K562 (cell line): ENCODE data around the gene RARRES2. TPM values are rescaled to one million over a fixed set of nuclear protein-coding genes. Genes with fewer than 3 reads are reported as not detected.
A peak's percentile ranks its signal among the peaks of the same experiment; 100 is the strongest.

Experiments used
- ARID4B ChIP-seq: sonication (generic); formaldehyde crosslinking; IDR thresholded peaks from 2 replicates; pipeline ENCODE4 v1.8.0; 2022; ENCODE audit warnings: mild to moderate bottlenecking, missing genetic modification reagents
- CXXC5 ChIP-seq: fragments of 250-450 bp; sonication (Bioruptor Pico); IDR thresholded peaks from 2 replicates; pipeline ENCODE4 v1.8.0; 2022; ENCODE audit warnings: inconsistent platforms, mild to moderate bottlenecking, moderate library complexity
- ELF4 ChIP-seq: fragments of 450-650 bp; formaldehyde crosslinking; IDR thresholded peaks from 2 replicates; pipeline ENCODE4 v1.4.0; 2022; ENCODE audit warnings: missing genetic modification characterization
- GTF2E2 ChIP-seq: fragments of 200-800 bp; sonication (Bioruptor generic); IDR thresholded peaks from 2 replicates; pipeline ENCODE4 v1.6.1; 2016; ENCODE audit warnings: missing genetic modification characterization, missing compliant biosample characterization
- KAT2B ChIP-seq: IDR thresholded peaks from one replicate; pipeline ENCODE4 v1.6.1; 2012; ENCODE audit warnings: low read depth, mild to moderate bottlenecking, control low read depth, inconsistent platforms, low read length, moderate library complexity
- MTF1 ChIP-seq: fragments of 250-450 bp; sonication (Bioruptor Pico); IDR thresholded peaks from 2 replicates; pipeline ENCODE4 v1.9.0; 2021; ENCODE audit warnings: moderate library complexity, mild to moderate bottlenecking, inconsistent platforms, borderline replicate concordance
- SP1 ChIP-seq: sonication (generic); formaldehyde crosslinking; IDR thresholded peaks from 2 replicates; pipeline ENCODE4 v1.8.1; 2022; ENCODE audit warnings: mild to moderate bottlenecking, missing genetic modification reagents
- TRIM24 ChIP-seq, 2 experiments: fragments of 450-650 bp; IDR thresholded peaks; 2 replicates each; pipeline ENCODE4 v1.6.1; 2016
- ZBTB1 ChIP-seq: sonication (generic); formaldehyde crosslinking; IDR thresholded peaks from 2 replicates; pipeline ENCODE4 v1.8.1; 2023; ENCODE audit warnings: missing genetic modification reagents, low read depth, mild to moderate bottlenecking, borderline replicate concordance
- ZNF133 ChIP-seq: fragments of 250-450 bp; sonication (Bioruptor Pico); IDR thresholded peaks from 2 replicates; pipeline ENCODE4 v1.4.0; 2020; ENCODE audit warnings: mild to moderate bottlenecking
- ZNF707 ChIP-seq: fragments of 250-450 bp; sonication (Bioruptor Pico); conservative IDR thresholded peaks from 2 replicates; pipeline ENCODE4 v1.8.0; 2022; ENCODE audit warnings: inconsistent platforms, mild to moderate bottlenecking, moderate library complexity
- ZNF717 ChIP-seq: fragments of 250-450 bp; sonication (Bioruptor Pico); IDR thresholded peaks from 2 replicates; pipeline ENCODE4 v1.5.0; 2021
- polyA plus RNA-seq, 8 experiments: library from polyadenylated mRNA; depleted of rRNA in 4 of 8; stranded (reverse) in 5 of 8; unstranded in 3 of 8; fragments of >200 nt; fragmentation: Nextera tagmentation in 2 of 8; fragmentation: Illumina TruSeq in 1 of 8; extraction: Ambion mirVana in 2 of 8; extraction: Trizol in 1 of 8; gene quantifications; 2 replicates each; pipeline versions ENCODE4 v1.2.1 to v1.2.3, GENCODE V29; 2011 to 2014; ENCODE audit warnings: inconsistent platforms in 1 of 8, missing spikeins in 1 of 8
- total RNA-seq, 7 experiments: library from RNA; depleted of rRNA in 6 of 7; stranded (reverse); fragments of >200 nt in 6 of 7; fragmentation: Illumina TruSeq in 2 of 7; extraction: Trizol in 2 of 7; gene quantifications; 2 replicates each; pipeline versions ENCODE4 v1.2.1 to v1.2.3, GENCODE V29; 2011 to 2021; ENCODE audit warnings: low replicate concordance in 1 of 7
- TF ChIP-seq, protein P1 (sequence below): fragments of 150-350 bp; IDR thresholded peaks from 2 replicates; pipeline ENCODE4 v1.6.1; 2014; ENCODE audit warnings: low read depth, mild to moderate bottlenecking, low read length, borderline replicate concordance
- TF ChIP-seq, protein P2 (sequence below): IDR thresholded peaks from 2 replicates; pipeline ENCODE4 v1.6.1; 2016; ENCODE audit warnings: missing genetic modification characterization, missing compliant biosample characterization
- TF ChIP-seq, protein P3 (sequence below): fragments of 150-350 bp; conservative IDR thresholded peaks from 2 replicates; pipeline ENCODE4 v1.6.1; 2014; ENCODE audit warnings: low read length

The RARRES2 gene
- total and polyA plus RNA-seq, 9 of the 15 experiments (the other 6 are each of a cell fraction or from before 2014, with no cell fraction given), result 0.11 to 1.7 (median 0.23) TPM; not detected in 6

DNA sequence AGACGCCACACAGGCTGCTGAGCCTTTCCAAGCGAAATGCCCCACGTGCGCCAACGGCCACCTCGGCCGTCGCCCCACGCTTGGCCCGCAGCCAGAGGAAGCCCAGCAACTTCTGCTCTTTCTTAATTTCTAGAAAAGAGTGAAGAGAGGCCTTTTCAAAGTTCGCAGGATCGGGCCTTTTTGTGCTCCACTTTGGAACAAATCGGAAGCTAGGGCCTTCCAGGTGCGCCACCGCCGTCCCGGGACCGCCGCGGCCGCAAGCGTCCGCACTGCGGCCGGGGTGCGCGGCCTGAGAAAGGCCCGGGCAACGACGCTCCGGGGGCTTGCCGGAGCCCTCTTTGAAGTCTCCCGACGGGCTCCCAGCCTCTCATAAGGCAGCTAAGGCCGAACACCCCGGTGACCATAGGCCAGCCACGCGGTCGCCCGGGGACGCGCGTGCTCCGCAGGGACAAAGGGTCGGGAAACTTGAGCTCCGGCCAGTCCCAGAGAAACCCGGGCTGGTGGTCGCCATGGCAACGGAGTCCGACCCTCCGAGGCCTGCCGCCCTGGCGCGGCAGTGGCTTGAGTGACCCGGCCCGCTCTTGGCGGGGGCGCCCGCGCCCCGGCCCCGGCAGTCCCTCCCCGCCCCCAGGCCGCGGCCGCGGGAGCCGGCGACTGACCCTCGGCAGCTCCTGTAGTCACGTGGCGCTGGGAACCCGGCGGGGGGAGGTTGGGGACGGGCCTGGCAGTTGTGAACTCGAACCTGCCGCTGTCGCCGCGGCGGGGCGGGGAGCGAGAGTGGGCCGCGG is 26.9 kb upstream of the RARRES2 start, which contains the start of gene REPIN1 (continued):
- TF ChIP-seq MTF1 (CRISPR knock-in tag) (no peak), ZBTB1 (peak; percentile 91), ZNF133 (CRISPR knock-in tag) (0 out of 2 replicates have a peak, but pooled peaks have one; percentile 28), ARID4B (CRISPR knock-in tag) (no peak), ZNF717 (CRISPR knock-in tag) (no peak), KAT2B (no peak), ELF4 (CRISPR knock-in tag) (0 out of 2 replicates have a peak, but pooled peaks have one; percentile 56), CXXC5 (CRISPR knock-in tag) (peak; percentile 81), ZNF707 (0 out of 2 replicates have a peak, but pooled peaks have one; percentile 35), GTF2E2 (tag) (peak; percentile 97), TRIM24 (IDR thresholded peaks at IDR 0.05) (no peak), SP1 (CRISPR knock-in tag) (peak; percentile 76)
- TF ChIP-seq, protein P1, sequence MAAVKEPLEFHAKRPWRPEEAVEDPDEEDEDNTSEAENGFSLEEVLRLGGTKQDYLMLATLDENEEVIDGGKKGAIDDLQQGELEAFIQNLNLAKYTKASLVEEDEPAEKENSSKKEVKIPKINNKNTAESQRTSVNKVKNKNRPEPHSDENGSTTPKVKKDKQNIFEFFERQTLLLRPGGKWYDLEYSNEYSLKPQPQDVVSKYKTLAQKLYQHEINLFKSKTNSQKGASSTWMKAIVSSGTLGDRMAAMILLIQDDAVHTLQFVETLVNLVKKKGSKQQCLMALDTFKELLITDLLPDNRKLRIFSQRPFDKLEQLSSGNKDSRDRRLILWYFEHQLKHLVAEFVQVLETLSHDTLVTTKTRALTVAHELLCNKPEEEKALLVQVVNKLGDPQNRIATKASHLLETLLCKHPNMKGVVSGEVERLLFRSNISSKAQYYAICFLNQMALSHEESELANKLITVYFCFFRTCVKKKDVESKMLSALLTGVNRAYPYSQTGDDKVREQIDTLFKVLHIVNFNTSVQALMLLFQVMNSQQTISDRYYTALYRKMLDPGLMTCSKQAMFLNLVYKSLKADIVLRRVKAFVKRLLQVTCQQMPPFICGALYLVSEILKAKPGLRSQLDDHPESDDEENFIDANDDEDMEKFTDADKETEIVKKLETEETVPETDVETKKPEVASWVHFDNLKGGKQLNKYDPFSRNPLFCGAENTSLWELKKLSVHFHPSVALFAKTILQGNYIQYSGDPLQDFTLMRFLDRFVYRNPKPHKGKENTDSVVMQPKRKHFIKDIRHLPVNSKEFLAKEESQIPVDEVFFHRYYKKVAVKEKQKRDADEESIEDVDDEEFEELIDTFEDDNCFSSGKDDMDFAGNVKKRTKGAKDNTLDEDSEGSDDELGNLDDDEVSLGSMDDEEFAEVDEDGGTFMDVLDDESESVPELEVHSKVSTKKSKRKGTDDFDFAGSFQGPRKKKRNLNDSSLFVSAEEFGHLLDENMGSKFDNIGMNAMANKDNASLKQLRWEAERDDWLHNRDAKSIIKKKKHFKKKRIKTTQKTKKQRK, result no peak
- TF ChIP-seq, protein P2, sequence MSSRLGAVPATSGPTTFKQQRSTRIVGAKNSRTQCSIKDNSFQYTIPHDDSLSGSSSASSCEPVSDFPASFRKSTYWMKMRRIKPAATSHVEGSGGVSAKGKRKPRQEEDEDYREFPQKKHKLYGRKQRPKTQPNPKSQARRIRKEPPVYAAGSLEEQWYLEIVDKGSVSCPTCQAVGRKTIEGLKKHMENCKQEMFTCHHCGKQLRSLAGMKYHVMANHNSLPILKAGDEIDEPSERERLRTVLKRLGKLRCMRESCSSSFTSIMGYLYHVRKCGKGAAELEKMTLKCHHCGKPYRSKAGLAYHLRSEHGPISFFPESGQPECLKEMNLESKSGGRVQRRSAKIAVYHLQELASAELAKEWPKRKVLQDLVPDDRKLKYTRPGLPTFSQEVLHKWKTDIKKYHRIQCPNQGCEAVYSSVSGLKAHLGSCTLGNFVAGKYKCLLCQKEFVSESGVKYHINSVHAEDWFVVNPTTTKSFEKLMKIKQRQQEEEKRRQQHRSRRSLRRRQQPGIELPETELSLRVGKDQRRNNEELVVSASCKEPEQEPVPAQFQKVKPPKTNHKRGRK, result no peak; the same call in 1 of the 2 replicates
- TF ChIP-seq, protein P3, sequence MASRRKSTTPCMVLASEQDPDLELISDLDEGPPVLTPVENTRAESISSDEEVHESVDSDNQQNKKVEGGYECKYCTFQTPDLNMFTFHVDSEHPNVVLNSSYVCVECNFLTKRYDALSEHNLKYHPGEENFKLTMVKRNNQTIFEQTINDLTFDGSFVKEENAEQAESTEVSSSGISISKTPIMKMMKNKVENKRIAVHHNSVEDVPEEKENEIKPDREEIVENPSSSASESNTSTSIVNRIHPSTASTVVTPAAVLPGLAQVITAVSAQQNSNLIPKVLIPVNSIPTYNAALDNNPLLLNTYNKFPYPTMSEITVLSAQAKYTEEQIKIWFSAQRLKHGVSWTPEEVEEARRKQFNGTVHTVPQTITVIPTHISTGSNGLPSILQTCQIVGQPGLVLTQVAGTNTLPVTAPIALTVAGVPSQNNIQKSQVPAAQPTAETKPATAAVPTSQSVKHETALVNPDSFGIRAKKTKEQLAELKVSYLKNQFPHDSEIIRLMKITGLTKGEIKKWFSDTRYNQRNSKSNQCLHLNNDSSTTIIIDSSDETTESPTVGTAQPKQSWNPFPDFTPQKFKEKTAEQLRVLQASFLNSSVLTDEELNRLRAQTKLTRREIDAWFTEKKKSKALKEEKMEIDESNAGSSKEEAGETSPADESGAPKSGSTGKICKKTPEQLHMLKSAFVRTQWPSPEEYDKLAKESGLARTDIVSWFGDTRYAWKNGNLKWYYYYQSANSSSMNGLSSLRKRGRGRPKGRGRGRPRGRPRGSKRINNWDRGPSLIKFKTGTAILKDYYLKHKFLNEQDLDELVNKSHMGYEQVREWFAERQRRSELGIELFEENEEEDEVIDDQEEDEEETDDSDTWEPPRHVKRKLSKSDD, result no peak; the same call in 1 of the 2 replicates
